HEK293 (cell line): ENCODE results near the gene CELSR1.

Experiments
- CTCF ChIA-PET: fragments of 350-600 bp; formaldehyde crosslinking; extraction: SDS; loops from one replicate; lab custom pipeline; 2021; ENCODE audit warnings: antibody characterized with exemption; lab: Yijun Ruan, JAX
- POLR2A ChIA-PET: fragments of 300-600 bp; formaldehyde crosslinking; extraction: SDS; loops from one replicate; lab custom pipeline; 2020; ENCODE audit warnings: antibody characterized with exemption, inconsistent platforms; lab: Yijun Ruan, JAX
- H3K27ac ChIP-seq: fragments of 200-500 bp; sonication (Bioruptor generic); 2 replicates; pipeline ENCODE4 v1.5.1; 2014; ENCODE audit warnings: low read depth, low read length, control low read depth, inconsistent platforms; ENCODE audit errors: extremely low read depth
- H3K36me3 ChIP-seq, 2 experiments: fragments of 200-500 bp in 1 of 2; sonication (Bioruptor generic) in 1 of 2; 1 replicate in 1 of 2; 2 replicates in 1 of 2; pipeline ENCODE4 v1.5.1; 2014 to 2017; ENCODE audit warnings: inconsistent platforms in 2 of 2, low read length in 2 of 2; ENCODE audit not compliant: control insufficient read depth in 2 of 2, insufficient read depth in 1 of 2
- H3K4me1 ChIP-seq: fragments of 200-500 bp; sonication (Bioruptor generic); 2 replicates; pipeline ENCODE4 v1.5.1; 2014; ENCODE audit warnings: mild to moderate bottlenecking, low read length, inconsistent platforms; ENCODE audit not compliant: control insufficient read depth, insufficient read depth
- H3K4me3 ChIP-seq: 2 replicates; pipeline ENCODE4 v1.5.1; 2011; ENCODE audit warnings: low read depth, mild to moderate bottlenecking, control low read depth, low read length, moderate library complexity
- H3K9me3 ChIP-seq: fragments of 200-500 bp; sonication (Bioruptor generic); 2 replicates; pipeline ENCODE4 v1.5.1; 2014; ENCODE audit warnings: low read depth, low read length, inconsistent platforms; ENCODE audit not compliant: control insufficient read depth, insufficient read depth
- BCL11A ChIP-seq: fragments of 450-650 bp; formaldehyde crosslinking; IDR thresholded peaks from 2 replicates; pipeline ENCODE4 v1.5.1; 2016; ENCODE audit warnings: low read depth, missing biosample characterization, missing genetic modification characterization
- GFI1B ChIP-seq: fragments of 450-650 bp; formaldehyde crosslinking; IDR thresholded peaks from 2 replicates; pipeline ENCODE4 v1.5.1; 2016; ENCODE audit warnings: missing biosample characterization, missing genetic modification characterization
- GLI4 ChIP-seq: fragments of 450-650 bp; formaldehyde crosslinking; IDR thresholded peaks from 2 replicates; pipeline ENCODE4 v1.5.1; 2016; ENCODE audit warnings: missing biosample characterization, missing genetic modification characterization
- HOXA7 ChIP-seq: sonication (generic); formaldehyde crosslinking; IDR thresholded peaks from 2 replicates; pipeline ENCODE4 v1.8.1; 2022; ENCODE audit warnings: missing genetic modification reagents, borderline replicate concordance
- HOXC10 ChIP-seq: sonication (generic); formaldehyde crosslinking; IDR thresholded peaks from 2 replicates; pipeline ENCODE4 v1.8.1; 2023; ENCODE audit warnings: mild to moderate bottlenecking, missing genetic modification reagents
- SP3 ChIP-seq: fragments of 450-650 bp; formaldehyde crosslinking; IDR thresholded peaks from 2 replicates; pipeline ENCODE4 v1.5.1; 2016; ENCODE audit warnings: missing biosample characterization, missing genetic modification characterization
- TCF7L2 ChIP-seq: IDR thresholded peaks from 2 replicates; pipeline ENCODE4 v1.6.1; 2011; ENCODE audit warnings: low read depth, mild to moderate bottlenecking, inconsistent platforms, low read length, moderate library complexity, borderline replicate concordance
- ZBTB11 ChIP-seq: fragments of 450-650 bp; formaldehyde crosslinking; conservative IDR thresholded peaks from 2 replicates; pipeline ENCODE4 v1.5.1; 2016; ENCODE audit warnings: low read depth, missing biosample characterization, missing genetic modification characterization
- ZFP41 ChIP-seq: fragments of 450-650 bp; formaldehyde crosslinking; IDR thresholded peaks from 2 replicates; pipeline ENCODE4 v1.5.1; 2016; ENCODE audit warnings: missing biosample characterization, missing genetic modification characterization, borderline replicate concordance
- ZIC2 ChIP-seq: fragments of 450-650 bp; formaldehyde crosslinking; IDR thresholded peaks from 2 replicates; pipeline ENCODE4 v1.5.1; 2016; ENCODE audit warnings: missing biosample characterization, missing genetic modification characterization
- ZNF16 ChIP-seq: fragments of 450-650 bp; formaldehyde crosslinking; IDR thresholded peaks from 2 replicates; pipeline ENCODE4 v1.5.1; 2016; ENCODE audit warnings: low read depth, missing biosample characterization, missing genetic modification characterization
- ZNF19 ChIP-seq: fragments of 450-650 bp; formaldehyde crosslinking; IDR thresholded peaks from 2 replicates; pipeline ENCODE4; 2016; ENCODE audit warnings: missing biosample characterization, missing genetic modification characterization, low read depth
- ZNF280C ChIP-seq: fragments of 450-650 bp; formaldehyde crosslinking; IDR thresholded peaks from 2 replicates; pipeline ENCODE4 v1.5.1; 2016; ENCODE audit warnings: missing biosample characterization, missing genetic modification characterization
- ZNF433 ChIP-seq: fragments of 450-650 bp; formaldehyde crosslinking; IDR thresholded peaks from 2 replicates; pipeline ENCODE4 v1.5.1; 2016; ENCODE audit warnings: missing biosample characterization, missing genetic modification characterization, low read depth
- ZNF473 ChIP-seq: fragments of 450-650 bp; formaldehyde crosslinking; IDR thresholded peaks from 2 replicates; pipeline ENCODE4 v1.5.1; 2017; ENCODE audit warnings: missing biosample characterization, missing genetic modification characterization
- ZNF529 ChIP-seq: fragments of 450-650 bp; formaldehyde crosslinking; IDR thresholded peaks from 2 replicates; pipeline ENCODE4 v1.5.1; 2017; ENCODE audit warnings: missing genetic modification characterization, missing biosample characterization; ENCODE audit not compliant: insufficient replicate concordance
- ZNF624 ChIP-seq: fragments of 450-650 bp; formaldehyde crosslinking; IDR thresholded peaks from 2 replicates; pipeline ENCODE4 v1.5.1; 2017; ENCODE audit warnings: missing biosample characterization, missing genetic modification characterization
- ZXDB ChIP-seq: fragments of 450-650 bp; formaldehyde crosslinking; IDR thresholded peaks from 2 replicates; pipeline ENCODE4 v1.5.1; 2016; ENCODE audit warnings: missing biosample characterization, missing genetic modification characterization
- TF ChIP-seq, protein P1 (sequence below): fragments of 450-650 bp; formaldehyde crosslinking; IDR thresholded peaks from 2 replicates; pipeline ENCODE4 v1.5.1; 2016; ENCODE audit warnings: missing biosample characterization, missing genetic modification characterization
- TF ChIP-seq, protein P2 (sequence below): fragments of 450-650 bp; formaldehyde crosslinking; IDR thresholded peaks from 2 replicates; pipeline ENCODE4 v1.5.1; 2017; ENCODE audit warnings: missing biosample characterization, missing genetic modification characterization

Gene CELSR1

DNA sequence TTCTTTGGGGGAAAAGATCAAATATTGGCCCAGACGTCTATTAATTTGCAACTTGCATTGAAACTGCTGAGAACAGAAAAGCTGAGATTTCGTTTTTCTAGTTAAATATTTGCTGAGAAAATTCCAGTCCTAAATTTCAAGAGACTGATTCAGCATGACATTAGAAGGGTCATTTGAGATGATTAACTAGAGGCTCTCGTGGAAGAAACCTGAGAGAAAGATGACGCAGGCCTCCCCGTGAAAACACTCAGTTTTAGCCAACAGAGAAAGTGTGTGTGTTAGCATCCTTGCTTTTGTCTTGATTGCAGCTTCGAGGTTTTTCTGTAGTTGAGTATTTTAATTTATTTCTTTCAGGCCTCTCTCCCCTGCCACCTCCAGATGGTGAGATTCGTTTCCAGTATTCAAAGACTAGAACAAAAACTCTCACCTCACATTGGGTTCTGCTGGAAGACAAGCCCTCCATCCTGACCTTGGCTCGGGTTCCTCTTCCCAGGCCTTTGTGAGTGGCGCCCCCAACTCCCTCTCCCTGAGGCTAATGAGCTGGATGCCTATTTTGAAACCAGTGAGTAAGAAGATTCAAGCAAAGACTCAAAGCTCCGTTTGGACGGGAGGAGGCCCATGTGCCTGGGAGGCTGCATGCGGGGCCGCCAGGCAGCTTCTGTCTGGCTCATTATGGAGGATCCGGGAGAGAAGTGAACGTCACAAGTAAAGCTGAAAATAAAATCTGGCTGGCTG is 52.4 kb downstream of the CELSR1 start:
- no peak for TF ChIP-seq GFI1B (tag by site-specific recombination)
- no peak for TF ChIP-seq ZNF624 (tag by site-specific recombination)
- TF ChIP-seq GLI4 (tag by site-specific recombination) = no peak
- TF ChIP-seq ZNF16 (tag by site-specific recombination) = no peak
- TF ChIP-seq ZNF529 (tag by site-specific recombination) = no peak
- TF ChIP-seq ZNF19 = no peak
- no peak for TF ChIP-seq TCF7L2
- TF ChIP-seq ZNF433 (tag by site-specific recombination) = no peak
- no peak for TF ChIP-seq HOXA7 (CRISPR knock-in tag)
- no peak for TF ChIP-seq HOXC10 (CRISPR knock-in tag)
- TF ChIP-seq, protein P1, sequence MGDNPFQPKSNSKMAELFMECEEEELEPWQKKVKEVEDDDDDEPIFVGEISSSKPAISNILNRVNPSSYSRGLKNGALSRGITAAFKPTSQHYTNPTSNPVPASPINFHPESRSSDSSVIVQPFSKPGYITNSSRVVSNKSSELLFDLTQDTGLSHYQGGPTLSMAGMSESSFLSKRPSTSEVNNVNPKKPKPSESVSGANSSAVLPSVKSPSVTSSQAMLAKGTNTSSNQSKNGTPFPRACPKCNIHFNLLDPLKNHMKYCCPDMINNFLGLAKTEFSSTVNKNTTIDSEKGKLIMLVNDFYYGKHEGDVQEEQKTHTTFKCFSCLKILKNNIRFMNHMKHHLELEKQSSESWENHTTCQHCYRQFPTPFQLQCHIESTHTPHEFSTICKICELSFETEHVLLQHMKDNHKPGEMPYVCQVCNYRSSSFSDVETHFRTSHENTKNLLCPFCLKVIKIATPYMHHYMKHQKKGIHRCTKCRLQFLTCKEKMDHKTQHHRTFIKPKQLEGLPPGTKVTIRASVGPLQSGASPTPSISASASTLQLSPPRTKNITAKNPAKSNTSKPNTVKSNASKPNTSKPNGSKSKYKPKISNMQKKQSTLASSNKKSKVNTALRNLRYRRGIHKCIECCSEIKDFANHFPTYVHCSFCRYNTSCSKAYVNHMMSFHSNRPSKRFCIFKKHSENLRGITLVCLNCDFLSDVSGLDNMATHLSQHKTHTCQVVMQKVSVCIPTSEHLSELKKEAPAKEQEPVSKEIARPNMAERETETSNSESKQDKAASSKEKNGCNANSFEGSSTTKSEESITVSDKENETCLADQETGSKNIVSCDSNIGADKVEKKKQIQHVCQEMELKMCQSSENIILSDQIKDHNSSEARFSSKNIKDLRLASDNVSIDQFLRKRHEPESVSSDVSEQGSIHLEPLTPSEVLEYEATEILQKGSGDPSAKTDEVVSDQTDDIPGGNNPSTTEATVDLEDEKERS (tag by site-specific recombination) = no peak
- TF ChIP-seq, protein P2, sequence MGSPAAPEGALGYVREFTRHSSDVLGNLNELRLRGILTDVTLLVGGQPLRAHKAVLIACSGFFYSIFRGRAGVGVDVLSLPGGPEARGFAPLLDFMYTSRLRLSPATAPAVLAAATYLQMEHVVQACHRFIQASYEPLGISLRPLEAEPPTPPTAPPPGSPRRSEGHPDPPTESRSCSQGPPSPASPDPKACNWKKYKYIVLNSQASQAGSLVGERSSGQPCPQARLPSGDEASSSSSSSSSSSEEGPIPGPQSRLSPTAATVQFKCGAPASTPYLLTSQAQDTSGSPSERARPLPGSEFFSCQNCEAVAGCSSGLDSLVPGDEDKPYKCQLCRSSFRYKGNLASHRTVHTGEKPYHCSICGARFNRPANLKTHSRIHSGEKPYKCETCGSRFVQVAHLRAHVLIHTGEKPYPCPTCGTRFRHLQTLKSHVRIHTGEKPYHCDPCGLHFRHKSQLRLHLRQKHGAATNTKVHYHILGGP (tag by site-specific recombination) = no peak
- no peak for TF ChIP-seq ZNF280C (tag by site-specific recombination)
- no peak for TF ChIP-seq ZFP41 (tag by site-specific recombination)
- TF ChIP-seq ZNF473 = no peak
- no peak for TF ChIP-seq ZXDB (tag by site-specific recombination)
- H3K4me3 ChIP-seq = no peak overlapping the region
- ChIA-PET POLR2A (no interaction called here), CTCF (no interaction called here)
- H3K4me1 ChIP-seq = no peaks in the 10 kb centered on the region
- H3K9me3 ChIP-seq = no peaks in the 10 kb centered on the region
- H3K27ac ChIP-seq = no peak overlapping the region
- H3K36me3 ChIP-seq = no peaks in the 10 kb centered on the region

GRCh38 chr22:46484156-46484860 is 53.1 kb downstream of the CELSR1 start:
- Histone ChIP-seq H3K36me3 (no peaks in the 10 kb centered on the region), H3K27ac (no peak overlapping the region), H3K9me3 (no peaks in the 10 kb centered on the region), H3K4me3 (no peak overlapping the region), H3K4me1 (peaks cover 2% of the 10 kb centered on the region; the same call in 1 of the 2 replicates)
- POLR2A ChIA-PET = no interaction called here
- CTCF ChIA-PET = interaction anchor here (0.6 kb wide), 1 partner anchor 1316 kb away, joined by 4 read pairs; no protein-coding TSS in a partner anchor
- TF ChIP-seq ZNF16 (tag by site-specific recombination) (no peak), SP3 (tag by site-specific recombination) (no peak), ZBTB11 (tag by site-specific recombination) (no peak), ZIC2 (tag by site-specific recombination) (no peak), BCL11A (tag by site-specific recombination) (no peak)
- TF ChIP-seq, protein P1 (tag by site-specific recombination) = no peak
